ENCODE results near the gene RTN4. TPM values are rescaled to one million over a fixed set of nuclear protein-coding genes. Genes with fewer than 3 reads are reported as not detected.

Gene RTN4
- total and polyA plus RNA-seq, 2 experiments from 2014 or later, result 284 to 455 TPM

DNA sequence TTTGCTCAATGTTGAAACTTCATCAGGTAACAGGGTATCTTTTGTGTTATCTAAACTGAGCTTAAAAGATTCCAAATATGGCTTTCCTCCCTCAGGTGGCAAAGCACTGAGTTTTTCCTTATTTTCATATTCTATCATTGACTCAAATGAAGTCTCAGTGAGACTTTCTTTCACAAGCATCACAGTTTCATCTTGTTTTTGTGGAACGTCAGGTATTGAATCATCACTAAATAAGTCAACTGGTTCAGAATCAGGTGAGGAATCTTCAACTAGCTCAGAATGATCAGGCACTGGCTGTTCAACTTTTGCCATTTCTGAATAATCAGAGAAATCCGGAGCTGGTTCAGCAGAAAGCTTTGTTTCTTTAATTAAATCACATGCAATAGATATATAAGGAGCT is 24.6 kb downstream of the RTN4 start:
- 90% methylated on average over 2 of the region's 2 CpGs for WGBS (ENCODE audit: low lambda C conversion rate, missing lambda C conversion rate)
- peaks cover 100% of the 10 kb centered on the region for H3K79me2 ChIP-seq

DNA sequence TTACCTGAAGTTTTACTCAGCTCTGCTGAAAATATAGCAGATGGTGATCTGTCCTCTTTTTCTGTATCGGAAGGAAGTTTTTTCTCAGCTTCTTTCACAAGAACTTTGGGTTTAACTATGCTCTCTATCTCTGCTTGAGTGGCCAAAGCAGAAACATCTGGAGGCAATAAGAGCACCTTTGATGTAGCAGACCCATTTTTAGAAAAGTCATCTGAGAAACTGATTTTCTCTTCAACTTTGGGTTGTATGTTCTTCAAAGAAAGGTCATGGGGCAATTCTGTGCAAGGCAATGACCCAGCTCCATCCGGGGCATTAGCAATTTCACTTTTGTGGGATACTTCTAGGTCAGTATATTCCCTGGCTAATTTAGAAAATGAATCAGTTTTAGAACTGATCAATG is 25.2 kb downstream of the RTN4 start:
- 53% methylated on average over 2 of the region's 2 CpGs for WGBS (ENCODE audit: low lambda C conversion rate, missing lambda C conversion rate)

More for the DNA sequence above, 24.6 kb downstream of the RTN4 start:
- peaks cover 99% of the 10 kb centered on the region for H4K20me1 ChIP-seq (ENCODE audit: insufficient read depth, poor library complexity, severe bottlenecking)
- no peak overlapping the region for H3K4me3 ChIP-seq
- no peaks in the 10 kb centered on the region for H3K27me3 ChIP-seq
- no peaks in the 10 kb centered on the region for H3K36me3 ChIP-seq (replicated peaks; ENCODE audit: insufficient read depth, low read depth)
- no peak overlapping the region for H3K4me2 ChIP-seq
- H3K9me3 ChIP-seq (ENCODE audit: low read depth), result no peaks in the 10 kb centered on the region
- peaks cover 13% of the 10 kb centered on the region for H3K4me1 ChIP-seq (ENCODE audit: insufficient read depth)
- H2AFZ ChIP-seq, result no peak overlapping the region
- TF ChIP-seq EZH2 (IDR thresholded peaks at IDR 0.05; ENCODE audit: borderline replicate concordance) (no peak), EZH2phosphoT487 (IDR thresholded peaks at IDR 0.05; ENCODE audit: low read depth, severe bottlenecking, unreplicated experiment) (no peak)
- TF ChIP-seq, protein P1, sequence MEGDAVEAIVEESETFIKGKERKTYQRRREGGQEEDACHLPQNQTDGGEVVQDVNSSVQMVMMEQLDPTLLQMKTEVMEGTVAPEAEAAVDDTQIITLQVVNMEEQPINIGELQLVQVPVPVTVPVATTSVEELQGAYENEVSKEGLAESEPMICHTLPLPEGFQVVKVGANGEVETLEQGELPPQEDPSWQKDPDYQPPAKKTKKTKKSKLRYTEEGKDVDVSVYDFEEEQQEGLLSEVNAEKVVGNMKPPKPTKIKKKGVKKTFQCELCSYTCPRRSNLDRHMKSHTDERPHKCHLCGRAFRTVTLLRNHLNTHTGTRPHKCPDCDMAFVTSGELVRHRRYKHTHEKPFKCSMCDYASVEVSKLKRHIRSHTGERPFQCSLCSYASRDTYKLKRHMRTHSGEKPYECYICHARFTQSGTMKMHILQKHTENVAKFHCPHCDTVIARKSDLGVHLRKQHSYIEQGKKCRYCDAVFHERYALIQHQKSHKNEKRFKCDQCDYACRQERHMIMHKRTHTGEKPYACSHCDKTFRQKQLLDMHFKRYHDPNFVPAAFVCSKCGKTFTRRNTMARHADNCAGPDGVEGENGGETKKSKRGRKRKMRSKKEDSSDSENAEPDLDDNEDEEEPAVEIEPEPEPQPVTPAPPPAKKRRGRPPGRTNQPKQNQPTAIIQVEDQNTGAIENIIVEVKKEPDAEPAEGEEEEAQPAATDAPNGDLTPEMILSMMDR (IDR thresholded peaks at IDR 0.05; ENCODE audit: poor library complexity), result no peak
- no peak for DNase-seq (ENCODE audit: low spot score)
- H3K27ac ChIP-seq, result no peak overlapping the region
- no peaks in the 10 kb centered on the region for H3K9me2 ChIP-seq (replicated peaks; ENCODE audit: insufficient read depth)

DNA sequence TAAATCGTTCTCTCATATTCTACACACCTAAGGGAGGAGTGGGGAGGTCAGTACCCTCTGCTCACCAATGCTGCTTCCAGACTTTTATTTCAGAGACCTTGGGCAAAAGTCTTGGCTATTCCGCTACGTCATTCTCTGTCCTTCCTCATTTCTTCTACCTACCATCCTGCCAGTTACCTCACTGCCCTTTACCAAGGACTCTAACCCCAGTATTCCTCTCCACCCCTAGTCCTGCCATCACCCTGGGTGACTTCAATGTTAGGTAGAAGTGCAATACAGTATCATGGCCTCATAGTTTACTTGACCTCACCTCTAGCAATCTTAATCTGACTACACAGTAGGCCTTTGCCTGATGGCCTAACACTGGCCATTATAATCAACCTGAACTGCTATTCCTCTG is 27.8 kb downstream of the RTN4 start:
- TF ChIP-seq EZH2phosphoT487 (IDR thresholded peaks at IDR 0.05; ENCODE audit: low read depth, severe bottlenecking, unreplicated experiment), result no peak
- TF ChIP-seq EZH2 (IDR thresholded peaks at IDR 0.05; ENCODE audit: borderline replicate concordance), result no peak
- TF ChIP-seq, protein P1 (IDR thresholded peaks at IDR 0.05; ENCODE audit: poor library complexity), result no peak

More for the DNA sequence above, 25.2 kb downstream of the RTN4 start:
- H3K4me1 ChIP-seq (ENCODE audit: insufficient read depth), result peaks cover 13% of the 10 kb centered on the region
- H3K36me3 ChIP-seq (replicated peaks; ENCODE audit: insufficient read depth, low read depth), result no peaks in the 10 kb centered on the region
- H3K9me3 ChIP-seq (ENCODE audit: low read depth), result no peaks in the 10 kb centered on the region
- peak overlapping the region; percentile 3 for H3K4me2 ChIP-seq
- no peak for TF ChIP-seq EZH2phosphoT487 (IDR thresholded peaks at IDR 0.05; ENCODE audit: low read depth, severe bottlenecking, unreplicated experiment)
- TF ChIP-seq EZH2 (IDR thresholded peaks at IDR 0.05; ENCODE audit: borderline replicate concordance), result no peak
- TF ChIP-seq, protein P1 (IDR thresholded peaks at IDR 0.05; ENCODE audit: poor library complexity), result no peak
- no peak overlapping the region for H3K27ac ChIP-seq
- DNase-seq (ENCODE audit: low spot score), result no peak
- H3K4me3 ChIP-seq, result no peak overlapping the region
- H3K79me2 ChIP-seq, result peaks cover 100% of the 10 kb centered on the region
- H3K9me2 ChIP-seq (replicated peaks; ENCODE audit: insufficient read depth), result no peaks in the 10 kb centered on the region
- H2AFZ ChIP-seq, result no peak overlapping the region
- H3K27me3 ChIP-seq, result no peaks in the 10 kb centered on the region
- peaks cover 96% of the 10 kb centered on the region for H4K20me1 ChIP-seq (ENCODE audit: insufficient read depth, poor library complexity, severe bottlenecking)

More for the DNA sequence above, 27.8 kb downstream of the RTN4 start:
- no peaks in the 10 kb centered on the region for H3K36me3 ChIP-seq (replicated peaks; ENCODE audit: insufficient read depth, low read depth)
- no peak overlapping the region for H3K4me3 ChIP-seq
- H2AFZ ChIP-seq, result no peak overlapping the region
- DNase-seq (ENCODE audit: low spot score), result no peak
- no peaks in the 10 kb centered on the region for H3K4me1 ChIP-seq (ENCODE audit: insufficient read depth)
- H3K27me3 ChIP-seq, result no peaks in the 10 kb centered on the region
- peaks cover 100% of the 10 kb centered on the region for H3K79me2 ChIP-seq
- H3K9me2 ChIP-seq (replicated peaks; ENCODE audit: insufficient read depth), result no peaks in the 10 kb centered on the region
- H3K27ac ChIP-seq, result no peak overlapping the region
- 95% methylated on average over 3 of the region's 3 CpGs for whole genome bisulfite sequencing (ENCODE audit: low lambda C conversion rate, missing lambda C conversion rate)
- H3K9me3 ChIP-seq (ENCODE audit: low read depth), result no peaks in the 10 kb centered on the region
- peaks cover 87% of the 10 kb centered on the region for H4K20me1 ChIP-seq (ENCODE audit: insufficient read depth, poor library complexity, severe bottlenecking)
- no peak overlapping the region for H3K4me2 ChIP-seq
